GM20000 (cell line): ENCODE data around the gene PELI1.

Source experiments
- DNase-seq: peaks from one replicate; pipeline ENCODE4 v3.0.0; 2012; ENCODE audit warnings: low spot score
- TF ChIP-seq, protein P1 (sequence below): IDR thresholded peaks from 2 replicates; pipeline ENCODE4 v1.5.1; 2012; ENCODE audit warnings: mild to moderate bottlenecking, control low read depth; ENCODE audit errors: extremely low read depth, missing control alignments

PELI1 gene

GRCh38 chr2:64124168-64124567, 20.1 kb downstream of the PELI1 start:
- TF ChIP-seq, protein P1, sequence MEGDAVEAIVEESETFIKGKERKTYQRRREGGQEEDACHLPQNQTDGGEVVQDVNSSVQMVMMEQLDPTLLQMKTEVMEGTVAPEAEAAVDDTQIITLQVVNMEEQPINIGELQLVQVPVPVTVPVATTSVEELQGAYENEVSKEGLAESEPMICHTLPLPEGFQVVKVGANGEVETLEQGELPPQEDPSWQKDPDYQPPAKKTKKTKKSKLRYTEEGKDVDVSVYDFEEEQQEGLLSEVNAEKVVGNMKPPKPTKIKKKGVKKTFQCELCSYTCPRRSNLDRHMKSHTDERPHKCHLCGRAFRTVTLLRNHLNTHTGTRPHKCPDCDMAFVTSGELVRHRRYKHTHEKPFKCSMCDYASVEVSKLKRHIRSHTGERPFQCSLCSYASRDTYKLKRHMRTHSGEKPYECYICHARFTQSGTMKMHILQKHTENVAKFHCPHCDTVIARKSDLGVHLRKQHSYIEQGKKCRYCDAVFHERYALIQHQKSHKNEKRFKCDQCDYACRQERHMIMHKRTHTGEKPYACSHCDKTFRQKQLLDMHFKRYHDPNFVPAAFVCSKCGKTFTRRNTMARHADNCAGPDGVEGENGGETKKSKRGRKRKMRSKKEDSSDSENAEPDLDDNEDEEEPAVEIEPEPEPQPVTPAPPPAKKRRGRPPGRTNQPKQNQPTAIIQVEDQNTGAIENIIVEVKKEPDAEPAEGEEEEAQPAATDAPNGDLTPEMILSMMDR, result no peak

GRCh38 chr2:64123740-64124139, 20.5 kb downstream of the PELI1 start:
- TF ChIP-seq, protein P1, result no peak

More at GRCh38 chr2:64124168-64124567, 20.1 kb downstream of the PELI1 start:
- DNase-seq, result no peak

DNA sequence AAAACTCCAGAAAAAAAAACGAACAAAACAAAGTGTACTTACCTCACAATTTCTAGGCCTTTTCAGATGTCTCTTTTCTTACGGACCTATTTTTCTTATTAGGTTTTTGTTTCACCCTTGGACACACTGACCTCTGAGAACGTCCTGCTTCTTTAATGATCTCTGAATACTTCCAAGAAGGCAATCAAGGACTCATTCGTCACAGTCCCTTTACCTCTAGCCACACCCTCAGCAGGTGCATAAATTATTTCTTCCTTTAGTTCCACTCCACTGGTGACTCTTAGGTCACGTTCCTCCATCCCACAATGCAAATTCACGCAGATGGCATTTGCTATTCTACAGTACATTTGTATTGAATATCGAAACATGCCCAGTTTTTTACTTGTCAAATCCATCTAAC, 21.9 kb downstream of the PELI1 start:
- TF ChIP-seq, protein P1, result no peak
- no peak for DNase-seq

More at GRCh38 chr2:64123740-64124139, 20.5 kb downstream of the PELI1 start:
- DNase-seq, result no peak

GRCh38 chr2:64120928-64121327, 23.3 kb downstream of the PELI1 start:
- no peak for DNase-seq
- TF ChIP-seq, protein P1, result no peak

DNA sequence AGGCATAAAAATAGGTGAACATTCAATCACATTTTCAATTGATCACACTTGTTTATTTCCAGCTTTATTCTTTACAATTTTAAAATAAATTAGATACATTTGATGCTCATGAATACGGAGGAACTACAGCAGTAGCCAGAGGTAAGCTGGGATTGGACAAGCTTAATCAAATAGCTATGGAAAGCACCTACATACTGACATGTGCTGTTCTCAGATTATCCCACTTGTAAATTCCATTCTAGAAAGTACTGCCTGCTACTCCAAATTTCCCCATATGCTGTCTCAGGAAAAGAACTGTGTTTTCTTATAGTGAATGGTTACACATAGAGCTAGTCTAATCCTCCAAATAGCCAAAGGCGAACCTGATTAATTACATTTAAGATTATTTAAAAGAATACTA, 24.2 kb downstream of the PELI1 start:
- DNase-seq, result no peak
- TF ChIP-seq, protein P1, result no peak

DNA sequence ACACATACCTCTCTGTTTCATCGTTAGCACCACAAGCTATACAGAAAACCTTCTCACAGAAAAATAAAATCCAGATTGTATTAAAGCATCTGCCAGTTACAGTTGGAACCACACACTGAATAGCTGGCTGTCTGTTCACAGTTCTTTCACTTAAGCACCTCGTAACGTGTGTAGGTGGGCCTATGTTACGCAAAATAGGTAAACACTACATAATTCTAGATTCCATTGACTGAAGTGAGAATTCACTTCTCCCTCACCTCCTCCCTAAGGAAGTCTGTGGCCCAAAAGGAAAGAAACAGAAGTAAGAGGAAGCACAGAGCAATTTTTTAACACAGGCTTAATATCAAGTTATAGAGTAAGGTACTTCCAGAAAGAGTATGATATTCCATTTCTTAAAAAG, 24.9 kb downstream of the PELI1 start:
- TF ChIP-seq, protein P1, result no peak
- DNase-seq, result no peak

DNA sequence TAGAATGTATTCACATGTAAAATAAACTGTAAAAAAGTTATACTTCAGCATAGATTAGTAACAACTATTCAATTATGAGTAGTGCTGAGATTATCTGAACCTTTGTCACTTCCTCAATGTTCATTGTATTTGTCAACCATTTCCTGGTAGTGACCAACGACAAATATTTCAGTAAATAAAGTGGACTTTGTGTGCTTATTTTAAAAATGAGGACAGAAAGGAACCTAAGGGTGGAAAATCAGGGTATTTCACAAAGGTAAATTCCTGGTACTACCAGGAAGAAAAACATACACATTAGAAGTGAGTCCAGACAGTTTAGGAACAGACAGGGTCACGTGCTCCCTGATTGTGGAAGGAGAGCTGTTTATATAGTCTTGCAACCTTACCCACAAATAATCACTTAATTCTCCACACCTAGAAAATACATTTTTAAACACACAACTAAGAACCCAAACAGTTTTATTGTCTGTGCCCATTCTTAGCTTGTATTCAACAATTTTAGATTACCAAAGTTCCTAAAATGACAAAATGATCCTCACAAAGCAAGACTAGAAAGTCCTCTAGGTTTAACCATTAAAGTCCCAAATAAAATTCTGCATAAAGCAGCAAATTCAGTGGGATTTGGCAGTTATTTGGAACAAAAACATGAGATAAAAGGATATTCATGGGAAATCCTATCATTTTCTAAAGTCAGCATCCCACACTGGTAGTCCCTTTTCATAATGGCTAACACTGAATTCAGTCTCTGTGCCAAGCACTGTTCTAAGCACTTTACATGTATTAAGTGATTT, 28.2 kb downstream of the PELI1 start:
- no peak for DNase-seq
- TF ChIP-seq, protein P1, result no peak
